Hepatocyte (in vitro differentiated cells): ENCODE data around the gene SMIM1.

Experiments
- CTCF ChIP-seq: fragments of 200-600 bp; sonication (generic); IDR thresholded peaks from 2 replicates; pipeline ENCODE4 v1.5.1; 2016; ENCODE audit warnings: antibody characterized with exemption, mild to moderate bottlenecking; ENCODE audit not compliant: poor library complexity
- EZH2 ChIP-seq: fragments of 200-600 bp; sonication (generic); IDR thresholded peaks from 2 replicates; pipeline ENCODE4 v1.6.1; 2016; ENCODE audit warnings: antibody characterized with exemption, mild to moderate bottlenecking, borderline replicate concordance

- TF ChIP-seq CTCF (no peak), EZH2 (no peak)
Observed at GRCh38 chr1:3745590-3746381, 26.8 kb upstream of the SMIM1 start.
